Coronary artery (tissue), 2 donors: ENCODE measurements around the gene CAND1.

Source experiments
- DNase-seq: peaks from one replicate; pipeline ENCODE4 v3.0.0-alpha.2; 2017; ENCODE audit warnings: low spot score
- H3K27ac ChIP-seq, 2 donors: fragments of 200-600 bp; sonication (generic); one replicate each; pipeline ENCODE4 v1.5.1; 2016 to 2019
- H3K4me3 ChIP-seq: fragments of 200-600 bp; sonication (generic); 2 replicates; pipeline ENCODE4 v1.5.1; 2016; ENCODE audit warnings: mild to moderate bottlenecking, moderate library complexity
- TF ChIP-seq, protein P1 (sequence below): fragments of 200-600 bp; sonication (generic); IDR thresholded peaks from one replicate; pipeline ENCODE4 v1.5.1; 2019; ENCODE audit warnings: antibody characterized with exemption

Gene CAND1

GRCh38 chr12:67319936-67320335 lies 50.8 kb downstream of the CAND1 start:
- DNase-seq, result no peak
- Histone ChIP-seq H3K27ac (no peak overlapping the region), H3K4me3 (no peak overlapping the region)
- TF ChIP-seq, protein P1, sequence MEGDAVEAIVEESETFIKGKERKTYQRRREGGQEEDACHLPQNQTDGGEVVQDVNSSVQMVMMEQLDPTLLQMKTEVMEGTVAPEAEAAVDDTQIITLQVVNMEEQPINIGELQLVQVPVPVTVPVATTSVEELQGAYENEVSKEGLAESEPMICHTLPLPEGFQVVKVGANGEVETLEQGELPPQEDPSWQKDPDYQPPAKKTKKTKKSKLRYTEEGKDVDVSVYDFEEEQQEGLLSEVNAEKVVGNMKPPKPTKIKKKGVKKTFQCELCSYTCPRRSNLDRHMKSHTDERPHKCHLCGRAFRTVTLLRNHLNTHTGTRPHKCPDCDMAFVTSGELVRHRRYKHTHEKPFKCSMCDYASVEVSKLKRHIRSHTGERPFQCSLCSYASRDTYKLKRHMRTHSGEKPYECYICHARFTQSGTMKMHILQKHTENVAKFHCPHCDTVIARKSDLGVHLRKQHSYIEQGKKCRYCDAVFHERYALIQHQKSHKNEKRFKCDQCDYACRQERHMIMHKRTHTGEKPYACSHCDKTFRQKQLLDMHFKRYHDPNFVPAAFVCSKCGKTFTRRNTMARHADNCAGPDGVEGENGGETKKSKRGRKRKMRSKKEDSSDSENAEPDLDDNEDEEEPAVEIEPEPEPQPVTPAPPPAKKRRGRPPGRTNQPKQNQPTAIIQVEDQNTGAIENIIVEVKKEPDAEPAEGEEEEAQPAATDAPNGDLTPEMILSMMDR, result no peak

- Histone ChIP-seq H3K27ac (no peak overlapping the region), H3K4me3 (no peak overlapping the region)
- no peak for DNase-seq
- TF ChIP-seq, protein P1, result no peak
These were observed 51.6 kb downstream of the CAND1 start for GRCh38 chr12:67320614-67321295.

DNA sequence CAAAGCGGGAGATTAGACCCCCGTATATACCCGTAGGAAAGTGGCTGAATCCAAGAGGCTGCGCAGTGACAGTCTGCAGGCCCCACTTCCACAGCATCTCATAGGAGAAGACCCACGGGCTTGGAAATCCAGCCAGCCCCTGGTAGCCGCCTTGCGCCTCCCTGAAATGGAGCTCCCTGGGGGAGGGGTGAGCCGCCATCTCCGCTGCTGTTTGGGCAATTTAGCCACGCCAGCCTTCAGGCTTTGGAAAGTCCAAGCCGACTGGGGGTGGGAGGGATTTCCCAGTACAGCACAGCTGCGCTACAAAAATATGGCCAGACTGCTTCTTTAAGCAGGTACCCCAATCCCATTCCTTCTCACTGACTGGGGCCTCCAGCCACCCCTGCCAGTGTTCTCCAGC lies 53.4 kb downstream of the CAND1 start:
- no peak for DNase-seq
- TF ChIP-seq, protein P1, result no peak
- no peak overlapping the region for H3K27ac ChIP-seq
- H3K4me3 ChIP-seq, result no peak overlapping the region

- TF ChIP-seq, protein P1, result no peak
- DNase-seq, result no peak
- no peak overlapping the region for H3K27ac ChIP-seq
- no peak overlapping the region for H3K4me3 ChIP-seq
These were observed 53.8 kb downstream of the CAND1 start for GRCh38 chr12:67323007-67323406.

DNA sequence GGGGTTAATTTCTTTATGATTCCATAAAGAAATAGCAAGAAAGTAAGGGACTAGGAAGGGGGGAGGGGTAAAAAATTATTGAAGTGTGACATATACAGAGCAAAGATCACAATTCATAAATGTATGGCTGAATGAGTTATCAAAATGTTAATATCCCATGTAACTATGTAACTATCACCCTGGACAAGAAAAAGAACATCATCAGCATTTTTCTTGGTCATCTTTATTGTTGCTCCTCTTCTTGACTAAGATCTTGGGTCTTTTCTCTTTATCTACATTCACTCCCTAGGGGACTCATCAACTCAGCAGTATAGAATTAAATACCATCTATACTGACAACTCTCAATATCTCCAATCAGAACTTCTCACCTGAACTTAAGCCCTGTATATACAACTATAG lies 57.5 kb downstream of the CAND1 start:
- Histone ChIP-seq H3K27ac (no peak overlapping the region), H3K4me3 (no peak overlapping the region)
- DNase-seq, result no peak
- TF ChIP-seq, protein P1, result no peak

GRCh38 chr12:67327466-67327865 lies 58.3 kb downstream of the CAND1 start:
- DNase-seq, result no peak
- Histone ChIP-seq H3K27ac (no peak overlapping the region), H3K4me3 (no peak overlapping the region)
- TF ChIP-seq, protein P1, result no peak

GRCh38 chr12:67331123-67331522 lies 62.0 kb downstream of the CAND1 start:
- Histone ChIP-seq H3K27ac (no peak overlapping the region), H3K4me3 (no peak overlapping the region)
- DNase-seq, result no peak
- TF ChIP-seq, protein P1, result no peak
